Measurements from ENCODE around the gene CFAP100. TPM values are rescaled to one million over a fixed set of nuclear protein-coding genes. Genes with fewer than 3 reads are reported as not detected.

CFAP100 gene
- total and polyA plus RNA-seq, 2 of the 4 experiments (the other 2 are of a cell fraction), result not detected

DNA sequence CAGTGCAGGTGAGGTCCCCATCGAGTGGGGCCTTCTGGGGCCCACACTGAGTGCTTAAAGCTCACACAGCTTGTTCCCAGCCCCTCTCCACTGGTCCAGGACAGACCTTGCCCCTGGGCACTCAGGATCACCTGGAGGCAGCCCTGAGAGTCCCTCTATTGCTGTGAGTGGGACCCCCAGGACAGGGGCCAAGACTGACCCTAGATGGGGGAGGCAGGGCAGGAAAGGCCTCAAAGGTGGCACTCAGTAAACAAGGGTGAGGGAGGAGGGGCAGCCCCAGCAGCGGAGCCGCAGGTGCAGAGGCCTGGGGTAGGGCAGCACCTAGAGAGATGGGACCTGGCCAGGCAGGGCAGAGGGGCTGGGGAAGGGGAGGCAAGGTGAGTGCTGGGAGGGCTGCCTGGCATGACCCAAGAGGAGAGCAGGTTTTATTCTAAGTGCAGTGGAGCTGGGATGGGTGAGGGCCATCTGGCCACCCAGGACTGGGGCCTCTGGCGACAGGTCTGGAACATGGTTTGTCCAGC is 27.9 kb downstream of the CFAP100 start:
- no peak overlapping the region for H4K91ac ChIP-seq (ENCODE audit: insufficient read depth, low read depth, low read length)
- H3K9ac ChIP-seq (ENCODE audit: low read depth, low read length), result no peak overlapping the region
- H3K79me1 ChIP-seq (ENCODE audit: low read depth in 1 of 2, low read length in 2 of 2), result no peaks in the 10 kb centered on the region
- no peak overlapping the region for H3K18ac ChIP-seq (ENCODE audit: low read depth, low read length)
- no peak overlapping the region for H3K14ac ChIP-seq (replicated peaks; ENCODE audit: low read depth, low read length)
- H3K9me3 ChIP-seq (ENCODE audit: control insufficient read depth, insufficient read depth, low read length), result peaks cover 4% of the 10 kb centered on the region
- no peaks in the 10 kb centered on the region for H3K36me3 ChIP-seq (ENCODE audit: control insufficient read depth, insufficient read depth, low read length)
- H3K23ac ChIP-seq (ENCODE audit: low read depth, low read length), result no peak overlapping the region
- no peak overlapping the region for H3K4ac ChIP-seq (ENCODE audit: low read depth, low read length)
- H2BK120ac ChIP-seq (ENCODE audit: low read depth, low read length), result no peak overlapping the region
- H2BK15ac ChIP-seq (ENCODE audit: low read depth, low read length), result no peak overlapping the region
- intact Hi-C loops (cut with micrococcal nuclease) (no loop called here), in situ Hi-C loops (cut with MboI; ENCODE audit: low sequenced_read_pairs) (no loop called here), dilution Hi-C loops (cut with HindIII; ENCODE audit: low sequenced_read_pairs, unreplicated experiment) (no loop called here)
- CTCF ChIA-PET, result no interaction called here
- no peak overlapping the region for H3K4me2 ChIP-seq (ENCODE audit: low read depth, low read length)
- no peak overlapping the region for H2BK20ac ChIP-seq (ENCODE audit: low read depth, low read length)
- H2BK5ac ChIP-seq (ENCODE audit: low read depth, low read length, poor library complexity, severe bottlenecking), result no peak overlapping the region
- POLR2A ChIA-PET (ENCODE audit: unreplicated experiment), result no interaction called here
- DNase-seq (no peak), ATAC-seq (ENCODE audit: low read depth) (no peak)
- no peaks in the 10 kb centered on the region; the same call in 1 of the 2 replicates for H3K4me1 ChIP-seq (ENCODE audit: control insufficient read depth, insufficient read depth, low read length)
- H2AFZ ChIP-seq (replicated peaks; ENCODE audit: low read length, poor library complexity), result no peak overlapping the region
- H3K56ac ChIP-seq (ENCODE audit: extremely low read depth, insufficient read depth, low read length), result no peak overlapping the region
- H3K9me1 ChIP-seq (ENCODE audit: insufficient read depth, low read length), result no peaks in the 10 kb centered on the region
- no TSS peak for BruUV-seq (replicated peaks)
- H2AK5ac ChIP-seq (ENCODE audit: low read depth, low read length), result no peak overlapping the region
- H4K20me1 ChIP-seq (ENCODE audit: insufficient read depth, low read length), result no peaks in the 10 kb centered on the region
- no peak overlapping the region for H3K27ac ChIP-seq (ENCODE audit: insufficient read depth, low read length)
- no peak overlapping the region for H4K5ac ChIP-seq (ENCODE audit: low read depth, low read length)
- WGBS, 2 experiments (ENCODE audit: extremely low coverage in 2 of 2, insufficient read length in 1 of 2), result 70% methylated on average over 2 of the region's 4 CpGs; no CpG with 5 or more reads in 1 of the 2 experiments
- H3K27me3 ChIP-seq (ENCODE audit: control insufficient read depth, insufficient read depth, low read length), result peaks cover 2% of the 10 kb centered on the region; the same call in 1 of the 2 replicates
- TF ChIP-seq, protein P1, sequence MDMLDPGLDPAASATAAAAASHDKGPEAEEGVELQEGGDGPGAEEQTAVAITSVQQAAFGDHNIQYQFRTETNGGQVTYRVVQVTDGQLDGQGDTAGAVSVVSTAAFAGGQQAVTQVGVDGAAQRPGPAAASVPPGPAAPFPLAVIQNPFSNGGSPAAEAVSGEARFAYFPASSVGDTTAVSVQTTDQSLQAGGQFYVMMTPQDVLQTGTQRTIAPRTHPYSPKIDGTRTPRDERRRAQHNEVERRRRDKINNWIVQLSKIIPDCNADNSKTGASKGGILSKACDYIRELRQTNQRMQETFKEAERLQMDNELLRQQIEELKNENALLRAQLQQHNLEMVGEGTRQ (IDR thresholded peaks at IDR 0.05; ENCODE audit: low read depth, low read length), result no peak
- TF ChIP-seq RCOR1 (IDR thresholded peaks at IDR 0.05; ENCODE audit: insufficient replicate concordance, low read length) (no peak), SMC3 (IDR thresholded peaks at IDR 0.05; ENCODE audit: low read depth, low read length) (no peak)
- TF ChIP-seq, protein P2, sequence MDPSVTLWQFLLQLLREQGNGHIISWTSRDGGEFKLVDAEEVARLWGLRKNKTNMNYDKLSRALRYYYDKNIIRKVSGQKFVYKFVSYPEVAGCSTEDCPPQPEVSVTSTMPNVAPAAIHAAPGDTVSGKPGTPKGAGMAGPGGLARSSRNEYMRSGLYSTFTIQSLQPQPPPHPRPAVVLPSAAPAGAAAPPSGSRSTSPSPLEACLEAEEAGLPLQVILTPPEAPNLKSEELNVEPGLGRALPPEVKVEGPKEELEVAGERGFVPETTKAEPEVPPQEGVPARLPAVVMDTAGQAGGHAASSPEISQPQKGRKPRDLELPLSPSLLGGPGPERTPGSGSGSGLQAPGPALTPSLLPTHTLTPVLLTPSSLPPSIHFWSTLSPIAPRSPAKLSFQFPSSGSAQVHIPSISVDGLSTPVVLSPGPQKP (IDR thresholded peaks at IDR 0.05; ENCODE audit: borderline replicate concordance, low read depth, low read length), result no peak
- no peak overlapping the region for H4K8ac ChIP-seq (ENCODE audit: low read depth in 2 of 2, low read length in 2 of 2)
- no peak overlapping the region for H2AK9ac ChIP-seq (replicated peaks; ENCODE audit: low read depth, low read length, poor library complexity)
- no peak overlapping the region for H3K4me3 ChIP-seq (ENCODE audit: insufficient read depth, low read depth, low read length)
